ENCODE results near the gene MAN1B1. TPM values are rescaled to one million over a fixed set of nuclear protein-coding genes. Genes with fewer than 3 reads are reported as not detected.

The MAN1B1 gene
- total RNA-seq, 4 donors from 2014 or later: 52.1 to 99.2 (median 63.1) TPM

DNA sequence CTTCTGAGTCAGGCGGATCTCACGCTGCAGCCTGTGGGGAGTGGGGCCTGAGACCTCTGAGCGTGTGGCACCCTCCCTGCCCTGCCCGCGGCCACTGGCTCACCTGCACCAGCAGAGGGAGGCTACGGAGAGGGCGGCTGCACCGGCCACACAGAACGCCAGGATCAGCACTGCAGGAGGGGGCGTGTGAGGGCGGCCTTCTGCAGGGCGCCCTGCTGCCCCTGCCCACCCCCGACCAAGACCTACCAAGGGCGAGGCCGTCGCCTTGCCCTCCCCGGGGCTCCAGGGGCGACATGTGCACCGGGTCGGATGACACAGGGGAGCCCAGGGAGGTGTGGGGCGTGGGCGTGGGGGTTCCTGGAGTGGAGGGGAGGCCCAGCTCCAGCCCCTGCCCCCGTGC, 46.2 kb upstream of the MAN1B1 start:
- H3K4me3 ChIP-seq: peak overlapping the region; percentile 31
- no peak for TF ChIP-seq CTCF (IDR thresholded peaks at IDR 0.05)
- H3K9me3 ChIP-seq: no peaks in the 10 kb centered on the region
- H3K36me3 ChIP-seq: peaks cover 28% of the 10 kb centered on the region
- no peak overlapping the region for H3K27ac ChIP-seq
- no CpG with 5 or more reads among the region's 23 CpGs for WGBS
- no peak for DNase-seq (ENCODE audit: low spot score in 2 of 2)
- no peaks in the 10 kb centered on the region for H3K27me3 ChIP-seq
- peaks cover 15% of the 10 kb centered on the region for H3K4me1 ChIP-seq

DNA sequence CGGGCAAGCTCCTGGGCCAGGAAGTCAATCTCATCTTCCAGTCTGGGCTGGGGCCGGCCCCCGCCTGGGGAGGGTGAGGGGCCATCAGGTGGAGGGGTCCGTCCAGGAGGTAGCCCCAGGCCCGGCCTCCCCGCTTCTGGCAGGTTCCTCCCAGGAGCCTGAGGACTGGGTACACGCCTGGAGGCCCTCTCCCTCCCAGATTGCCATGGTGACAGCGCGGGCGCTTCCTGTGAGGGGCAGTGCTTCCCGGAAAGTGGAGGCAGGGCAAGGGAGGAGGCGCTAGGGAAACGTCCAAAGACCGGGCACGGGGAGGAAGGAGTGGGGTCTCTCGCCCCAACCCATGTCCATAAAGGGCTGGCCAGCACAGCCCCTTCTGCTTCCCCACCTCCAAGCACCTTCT, 45.7 kb upstream of the MAN1B1 start:
- Histone ChIP-seq H3K36me3 (peaks cover 28% of the 10 kb centered on the region), H3K9me3 (no peaks in the 10 kb centered on the region), H3K4me1 (peaks cover 19% of the 10 kb centered on the region), H3K27ac (no peak overlapping the region), H3K27me3 (peaks cover 2% of the 10 kb centered on the region), H3K4me3 (peak overlapping the region; percentile 31)
- 72% methylated on average over 6 of the region's 16 CpGs for WGBS
- TF ChIP-seq CTCF (IDR thresholded peaks at IDR 0.05): no peak
- TF ChIP-seq POLR2AphosphoS5 (IDR thresholded peaks at IDR 0.05): no peak
- no peak for TF ChIP-seq EP300 (IDR thresholded peaks at IDR 0.05)
- TF ChIP-seq POLR2A (IDR thresholded peaks at IDR 0.05): no peak
- DNase-seq (ENCODE audit: low spot score in 2 of 2): no peak

- H3K9me3 ChIP-seq: no peaks in the 10 kb centered on the region
- H3K4me3 ChIP-seq: peak overlapping the region; percentile 69
- peaks cover 14% of the 10 kb centered on the region for H3K27me3 ChIP-seq
- peaks cover 25% of the 10 kb centered on the region for H3K4me1 ChIP-seq
- peaks cover 23% of the 10 kb centered on the region for H3K36me3 ChIP-seq
- TF ChIP-seq POLR2A (IDR thresholded peaks at IDR 0.05) (no peak), POLR2AphosphoS5 (IDR thresholded peaks at IDR 0.05) (no peak), EP300 (IDR thresholded peaks at IDR 0.05) (no peak), CTCF (IDR thresholded peaks at IDR 0.05) (no peak)
- peak overlapping the region; percentile 57 for H3K27ac ChIP-seq
- 86% methylated on average over 9 of the region's 36 CpGs for WGBS
- DNase-seq (ENCODE audit: low spot score in 2 of 2): no peak
Measured at GRCh38 chr9:137042751-137043727, 43.7 kb upstream of the MAN1B1 start.

DNA sequence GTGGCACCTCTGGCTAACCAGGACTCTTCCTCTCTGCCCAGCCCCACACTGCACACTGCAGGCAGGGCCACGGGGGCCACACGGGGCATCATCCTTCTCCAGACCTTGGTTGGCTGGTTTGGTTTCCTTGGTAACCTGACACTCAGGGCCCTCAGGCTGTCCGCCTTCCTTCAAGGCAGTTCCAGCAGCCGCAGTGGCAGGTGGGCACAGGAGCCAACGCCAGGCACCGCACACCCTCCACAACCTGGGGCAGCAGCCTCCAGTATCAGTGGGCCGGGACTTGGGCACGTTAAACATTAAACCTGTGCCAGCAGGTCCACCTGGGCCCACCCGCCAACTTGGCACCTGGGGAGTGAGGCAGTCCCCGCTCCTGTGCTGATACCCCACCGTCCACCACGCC, 42.7 kb upstream of the MAN1B1 start:
- TF ChIP-seq CTCF (IDR thresholded peaks at IDR 0.05) (no peak), POLR2A (IDR thresholded peaks at IDR 0.05) (no peak), POLR2AphosphoS5 (IDR thresholded peaks at IDR 0.05) (no peak), EP300 (IDR thresholded peaks at IDR 0.05) (no peak)
- Histone ChIP-seq H3K27ac (peak overlapping the region; percentile 57), H3K36me3 (peaks cover 17% of the 10 kb centered on the region), H3K9me3 (no peaks in the 10 kb centered on the region), H3K4me3 (peak overlapping the region; percentile 69), H3K4me1 (peaks cover 31% of the 10 kb centered on the region), H3K27me3 (peaks cover 24% of the 10 kb centered on the region)
- no peak for DNase-seq (ENCODE audit: low spot score in 2 of 2)
- 75% methylated on average over 5 of the region's 12 CpGs for WGBS

DNA sequence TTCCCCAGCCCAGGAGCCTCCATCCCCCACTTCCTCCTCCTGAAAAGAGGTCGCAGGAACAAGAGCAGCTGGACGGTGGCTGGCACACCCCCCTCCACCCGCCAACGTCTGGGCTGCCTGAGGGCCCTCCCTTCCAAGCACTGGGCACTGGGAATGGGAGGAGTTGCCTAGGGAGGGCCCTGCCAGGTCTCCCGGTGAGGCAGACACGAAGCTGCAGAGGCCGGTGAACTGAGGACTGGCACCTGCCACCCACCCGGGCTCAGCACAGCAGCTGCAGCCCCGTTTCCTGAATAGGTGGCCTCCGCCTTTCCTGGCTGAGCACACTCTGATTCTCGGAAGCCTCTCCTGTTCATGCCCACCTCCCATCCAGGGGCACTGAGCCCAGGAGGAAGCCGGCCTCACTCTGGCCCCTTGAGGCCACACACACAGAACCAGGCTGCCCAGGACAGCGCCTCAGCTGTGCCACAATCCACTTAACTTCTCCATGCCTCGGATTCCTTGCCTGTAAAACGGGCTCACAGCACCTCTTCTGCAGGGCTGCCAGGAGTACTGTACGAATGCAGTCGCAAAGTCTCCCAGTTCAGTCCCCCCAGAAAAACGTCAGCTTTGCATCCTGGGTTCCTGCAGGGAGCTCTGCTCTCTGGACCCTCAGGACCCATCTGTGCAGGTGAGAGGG, 42.1 kb upstream of the MAN1B1 start:
- 42% methylated on average over 10 of the region's 18 CpGs for WGBS
- no peak for DNase-seq (ENCODE audit: low spot score in 2 of 2)
- no peak for TF ChIP-seq EP300 (IDR thresholded peaks at IDR 0.05)
- no peak for TF ChIP-seq CTCF (IDR thresholded peaks at IDR 0.05)
- Histone ChIP-seq H3K27ac (peak overlapping the region; percentile 57), H3K36me3 (peaks cover 11% of the 10 kb centered on the region), H3K4me3 (peak overlapping the region; percentile 69), H3K9me3 (no peaks in the 10 kb centered on the region), H3K27me3 (peaks cover 30% of the 10 kb centered on the region), H3K4me1 (peaks cover 37% of the 10 kb centered on the region)
